GM18505 (cell line): ENCODE measurements around the gene FAM200A.
A peak's percentile ranks its signal among the peaks of the same experiment; 100 is the strongest.

Experiments
- ATAC-seq: cut with Tn5 transposase; IDR thresholded peaks from one replicate; pipeline ENCODE4 v1.9.1; 2021; ENCODE audit not compliant: unreplicated experiment
- POLR2A ChIP-seq: IDR thresholded peaks from 4 replicates; pipeline ENCODE4 v1.6.1; 2011; ENCODE audit warnings: borderline replicate concordance; ENCODE audit not compliant: insufficient read depth, insufficient read length; ENCODE audit errors: extremely low read depth

FAM200A gene

GRCh38 chr7:99500637-99501009, 51.3 kb downstream of the FAM200A start:
- no peak for ATAC-seq
- no peak for TF ChIP-seq POLR2A

GRCh38 chr7:99499721-99500636, 51.9 kb downstream of the FAM200A start, which contains the start of gene ZNF394:
TSS of gene ZNF394 (minus strand) at chr7:99500281. CDS start at chr7:99500093, 188 bp downstream.
- peak; percentile 84 for TF ChIP-seq POLR2A
- ATAC-seq: peak; percentile 43

- ATAC-seq: peak; percentile 12
- TF ChIP-seq POLR2A: no peak
Measured at GRCh38 chr7:99499371-99499720, 52.6 kb downstream of the FAM200A start.

GRCh38 chr7:99498546-99498944, 53.4 kb downstream of the FAM200A start:
- no peak for ATAC-seq
- TF ChIP-seq POLR2A: no peak

GRCh38 chr7:99497766-99498545, 54.0 kb downstream of the FAM200A start:
- no peak for ATAC-seq
- TF ChIP-seq POLR2A: no peak
